HG03342 (cell line): ENCODE measurements around the gene THADA.
"Not testable (repeated sequence)": the region's sequence is repeated elsewhere in the genome, so short reads cannot be mapped to it uniquely, and the experiment has no call there.

ENCODE experiments used
- ATAC-seq: cut with Tn5 transposase; IDR thresholded peaks from one replicate; pipeline ENCODE4 v1.9.1; 2021; ENCODE audit warnings: mild to moderate bottlenecking, moderate library complexity; ENCODE audit not compliant: unreplicated experiment

The THADA gene

DNA sequence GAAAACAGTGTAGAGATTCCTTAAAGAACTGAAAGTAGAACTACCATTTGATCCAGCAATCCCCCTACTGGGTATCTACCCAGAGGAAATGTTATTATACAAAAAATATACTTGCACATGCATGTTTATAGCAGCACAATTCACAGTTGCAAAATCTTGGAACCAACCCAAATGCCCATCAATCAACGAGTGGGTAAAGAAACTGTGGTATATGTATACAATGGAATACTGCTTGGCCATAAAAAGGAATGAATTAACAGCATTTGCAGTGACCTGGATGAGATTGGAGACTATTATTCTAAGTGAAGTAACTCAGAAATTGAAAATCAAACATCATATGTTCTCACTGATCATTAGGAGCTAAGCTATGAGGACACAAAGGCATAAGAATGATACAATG, 4.8 kb upstream of the THADA start:
- not testable (repeated sequence) for ATAC-seq

DNA sequence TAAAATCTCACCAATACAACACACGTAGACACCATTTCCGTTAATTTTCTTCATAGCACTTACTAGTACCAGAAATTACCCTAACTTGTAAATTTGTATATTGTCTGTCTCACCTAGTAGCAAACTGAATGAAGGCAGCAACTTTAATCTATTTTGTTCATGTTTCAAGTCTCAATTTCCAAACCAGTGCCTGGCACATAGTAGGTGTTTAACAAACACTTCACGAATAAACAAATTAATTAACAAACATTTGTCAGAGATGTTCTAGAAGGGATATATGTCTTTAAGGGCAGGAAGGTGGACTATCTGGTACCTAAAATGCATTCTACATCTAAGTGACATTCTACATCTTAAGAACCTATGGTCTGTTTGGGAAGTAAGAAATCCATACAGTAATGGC, 963 bp downstream of the THADA start:
- no peak for ATAC-seq

DNA sequence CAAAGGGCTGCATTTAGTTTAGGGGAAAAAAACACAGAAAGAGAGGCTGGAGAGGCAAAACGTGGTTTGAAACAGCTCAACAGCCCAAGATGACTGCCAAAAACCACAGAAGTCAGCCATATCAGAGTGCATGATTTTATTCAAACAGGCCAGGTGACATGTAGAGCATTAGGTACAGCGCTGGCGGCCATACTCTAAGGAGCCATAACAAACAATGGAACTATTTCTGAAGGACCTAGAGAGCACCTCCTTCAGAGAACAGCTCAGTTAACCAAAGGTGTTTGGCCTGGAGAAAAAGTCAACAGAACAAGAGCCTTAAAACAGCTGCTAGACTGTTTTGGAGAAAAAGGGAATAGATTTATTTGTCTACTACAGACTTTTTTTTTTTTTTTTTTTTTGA, 2.6 kb downstream of the THADA start:
- no peak for ATAC-seq

DNA sequence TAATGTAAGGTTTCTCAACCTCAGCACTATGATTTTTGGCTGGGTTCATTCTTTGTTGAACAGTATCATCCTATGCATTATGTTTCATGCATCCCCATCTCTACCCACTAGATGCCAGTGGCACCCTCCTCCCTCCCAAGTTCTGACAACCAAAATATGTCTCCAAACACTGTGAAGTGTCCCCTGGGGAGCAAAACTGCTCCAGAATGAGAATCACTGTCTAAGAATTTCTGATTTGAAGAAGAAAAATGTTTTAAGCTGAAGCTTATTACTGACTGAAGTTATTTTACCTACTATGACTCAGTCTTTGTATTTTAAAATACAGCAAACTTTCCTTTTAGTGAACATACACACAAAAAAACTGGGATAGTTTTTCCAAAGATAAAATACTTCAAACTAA, 3.4 kb downstream of the THADA start:
- ATAC-seq: no peak

DNA sequence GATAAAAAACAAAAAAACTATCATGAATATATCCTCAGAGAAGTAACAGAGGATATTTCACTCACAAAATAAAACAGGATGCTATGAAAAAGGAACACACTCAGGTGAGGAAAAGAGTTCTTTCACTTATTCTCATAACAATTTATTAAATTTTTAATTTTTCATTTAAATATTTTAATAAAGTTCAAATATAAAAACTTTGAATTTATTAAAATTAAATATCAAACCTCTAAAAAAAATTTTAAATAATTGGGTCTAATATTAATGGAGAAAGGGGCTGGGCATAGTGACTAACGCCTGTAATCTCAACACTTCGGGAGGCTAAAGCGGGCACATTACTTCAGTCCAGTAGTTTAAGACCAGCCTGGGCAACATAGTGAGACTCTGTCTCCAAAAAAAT, 10.1 kb downstream of the THADA start:
- ATAC-seq: no peak

DNA sequence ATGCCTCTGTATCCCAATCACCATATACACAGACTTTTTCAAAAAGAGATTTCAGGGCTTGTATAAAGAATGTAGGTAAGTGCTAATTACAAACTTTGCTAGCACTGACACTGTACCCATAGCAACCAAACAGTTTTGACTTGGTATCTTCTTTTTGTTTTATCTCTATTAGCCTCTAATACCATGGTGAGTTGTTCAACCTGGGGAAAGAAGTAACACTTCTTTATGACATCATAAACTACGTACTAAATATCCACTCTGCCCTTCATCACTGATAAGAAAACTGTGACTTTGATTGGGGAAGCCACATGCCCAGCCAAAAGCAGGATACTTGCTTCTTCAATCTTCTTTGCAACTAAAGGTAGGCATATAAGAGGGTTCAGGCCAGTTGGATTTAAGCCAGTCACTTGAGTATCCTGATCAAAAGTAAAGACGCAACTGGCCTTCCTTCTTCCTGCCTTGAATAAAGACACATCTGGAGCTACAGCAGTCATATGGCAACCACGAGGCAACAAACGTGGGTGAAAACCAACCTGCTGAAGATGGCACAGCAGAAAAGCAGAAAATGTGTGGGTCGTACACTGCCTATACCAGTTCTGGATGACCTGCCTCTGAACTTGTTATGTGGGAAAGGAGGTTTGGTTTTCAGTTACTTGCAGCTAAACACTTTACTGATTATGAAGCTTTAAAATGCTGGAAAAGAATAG, 16.4 kb downstream of the THADA start:
- no peak for ATAC-seq

DNA sequence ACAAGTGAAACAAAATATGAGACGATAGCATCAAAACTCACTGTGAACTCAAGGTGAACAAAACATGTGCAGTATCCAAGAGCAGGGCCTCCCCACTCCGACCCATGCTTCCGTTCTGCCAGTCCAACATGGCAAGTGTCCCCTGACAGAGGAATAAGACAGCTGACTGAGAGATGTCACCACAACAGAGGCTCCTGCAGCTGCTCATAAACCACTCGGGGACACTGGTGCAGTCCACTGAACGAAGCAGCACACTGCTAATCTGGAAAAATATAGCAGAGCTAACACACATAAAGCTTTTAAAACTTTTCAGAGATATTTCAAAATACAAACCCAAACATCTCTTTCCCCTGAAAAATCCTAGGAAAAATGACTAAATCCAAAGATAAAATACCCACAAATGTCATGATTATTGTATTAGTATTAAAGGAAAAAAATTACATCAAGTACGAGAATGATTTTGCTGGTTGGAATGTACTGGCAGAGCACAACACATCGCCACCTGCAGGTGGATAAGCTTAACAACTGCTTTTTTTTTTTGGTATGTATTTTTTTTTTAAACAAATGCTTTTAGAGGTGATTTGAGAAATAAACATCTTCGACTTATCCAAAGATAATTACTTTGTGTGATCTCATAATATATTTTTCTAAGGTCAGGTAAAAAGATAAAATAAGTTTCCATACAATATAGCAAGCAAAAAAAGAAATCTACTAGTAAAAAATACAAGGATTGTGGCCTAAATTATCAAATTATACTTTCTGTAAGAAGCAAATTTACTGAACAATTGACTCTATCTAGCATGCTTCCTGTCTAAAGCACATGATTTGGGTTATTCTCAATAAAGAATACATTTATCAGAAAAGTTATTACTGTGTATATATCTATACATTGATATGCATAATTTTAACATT, 18.6 kb downstream of the THADA start:
- ATAC-seq: no peak

DNA sequence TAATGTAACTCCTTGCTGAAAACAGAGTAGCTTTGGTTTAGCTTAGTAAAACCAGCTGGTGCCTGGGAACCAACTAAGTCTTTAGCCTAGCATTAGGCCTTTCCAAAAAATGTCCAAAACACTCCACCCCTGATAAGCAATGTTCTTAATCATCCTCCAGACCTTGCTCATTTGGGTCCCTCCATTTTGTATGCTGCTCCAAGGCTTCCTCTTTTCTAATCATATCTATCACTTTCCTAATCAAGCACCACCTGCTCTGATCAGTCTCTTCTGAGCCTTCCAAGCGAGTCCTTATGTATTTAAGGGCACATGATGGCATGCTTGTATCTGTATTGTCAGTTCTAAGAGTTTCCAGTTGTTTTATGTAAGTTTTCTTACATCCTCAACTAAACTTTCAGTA, 23.6 kb downstream of the THADA start:
- ATAC-seq: no peak

DNA sequence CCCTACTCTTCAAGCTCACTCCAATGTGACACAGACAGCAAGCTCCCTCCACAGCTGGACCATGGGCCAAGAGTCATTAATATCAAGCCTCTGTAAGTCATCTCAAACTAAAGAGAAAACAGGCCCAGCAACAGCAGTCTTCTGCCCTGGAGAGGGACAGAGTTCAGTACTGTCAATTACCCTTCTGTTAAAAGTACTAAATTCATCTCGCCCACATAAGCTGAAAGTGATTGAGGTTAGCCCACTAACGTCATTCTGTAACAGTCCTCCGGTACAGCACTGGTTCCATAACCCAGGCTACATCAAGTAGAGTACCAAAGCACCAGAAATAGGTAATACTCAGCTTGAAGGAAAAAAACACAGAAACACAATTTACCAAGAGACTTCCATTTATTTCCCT, 25.9 kb downstream of the THADA start:
- peak; percentile 51 for ATAC-seq

DNA sequence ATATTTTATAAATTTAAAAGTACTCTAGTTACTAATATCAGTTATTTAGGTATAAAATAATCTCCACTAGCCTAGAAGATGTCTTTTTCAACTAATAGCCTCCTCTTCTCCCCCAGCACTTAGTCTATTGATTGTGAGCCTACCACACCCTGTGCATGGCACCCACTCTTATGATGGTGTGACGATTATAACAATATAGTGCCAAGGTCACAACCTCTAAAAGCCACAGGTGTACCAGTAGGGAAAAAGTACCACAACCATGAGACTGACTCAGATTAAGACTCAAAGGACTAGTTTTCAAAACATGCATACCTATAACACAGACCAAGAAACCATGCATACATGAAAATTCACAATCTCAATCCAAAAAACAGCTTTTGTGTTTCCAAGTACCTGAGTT, 27.6 kb downstream of the THADA start:
- no peak for ATAC-seq

DNA sequence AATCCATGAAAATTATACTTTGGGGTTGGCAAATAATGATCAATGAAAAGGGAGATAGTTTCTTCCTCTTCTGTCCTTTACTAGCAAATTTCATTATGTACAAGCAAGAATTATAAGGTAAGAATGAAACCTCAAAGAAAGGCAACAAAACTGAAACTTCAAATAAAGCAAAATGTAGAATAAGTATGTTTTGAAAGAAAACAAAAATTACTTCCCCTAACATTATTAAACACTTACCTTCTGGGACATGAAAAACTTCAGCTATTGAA, 29.4 kb downstream of the THADA start:
- no peak for ATAC-seq

DNA sequence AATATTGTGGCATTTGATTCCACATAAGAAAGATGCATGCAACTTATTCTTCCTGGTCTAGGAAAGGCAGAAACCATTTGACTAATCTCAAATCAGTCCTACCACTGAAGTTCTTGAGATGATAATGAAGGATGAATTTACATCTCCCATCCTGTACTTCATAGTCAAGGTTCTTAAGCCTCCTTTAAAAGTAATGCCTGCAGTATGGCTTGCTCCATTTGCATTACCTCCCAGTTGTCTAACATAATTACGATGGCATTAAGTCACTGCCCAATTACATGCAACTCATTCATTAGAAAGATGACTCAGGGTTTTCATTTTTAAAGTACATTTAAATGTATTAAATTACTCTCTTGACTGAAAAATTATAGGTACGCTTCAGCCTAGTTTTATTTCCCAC, 32.2 kb downstream of the THADA start:
- ATAC-seq: no peak

DNA sequence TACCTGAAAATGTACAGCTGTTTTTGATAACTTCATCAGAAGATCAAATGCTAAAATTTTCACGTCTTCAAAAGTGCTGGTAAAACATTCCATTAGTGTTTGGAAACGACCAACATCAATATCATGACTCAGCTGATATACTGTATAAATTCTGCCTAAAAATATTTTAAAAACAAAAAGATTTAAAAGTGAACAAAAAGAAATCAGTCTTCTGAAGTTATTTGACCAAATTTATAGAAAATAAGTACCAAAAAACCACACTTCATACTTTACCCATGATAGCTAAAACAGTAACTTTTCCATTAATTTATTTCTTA, 35.6 kb downstream of the THADA start:
- no peak for ATAC-seq

DNA sequence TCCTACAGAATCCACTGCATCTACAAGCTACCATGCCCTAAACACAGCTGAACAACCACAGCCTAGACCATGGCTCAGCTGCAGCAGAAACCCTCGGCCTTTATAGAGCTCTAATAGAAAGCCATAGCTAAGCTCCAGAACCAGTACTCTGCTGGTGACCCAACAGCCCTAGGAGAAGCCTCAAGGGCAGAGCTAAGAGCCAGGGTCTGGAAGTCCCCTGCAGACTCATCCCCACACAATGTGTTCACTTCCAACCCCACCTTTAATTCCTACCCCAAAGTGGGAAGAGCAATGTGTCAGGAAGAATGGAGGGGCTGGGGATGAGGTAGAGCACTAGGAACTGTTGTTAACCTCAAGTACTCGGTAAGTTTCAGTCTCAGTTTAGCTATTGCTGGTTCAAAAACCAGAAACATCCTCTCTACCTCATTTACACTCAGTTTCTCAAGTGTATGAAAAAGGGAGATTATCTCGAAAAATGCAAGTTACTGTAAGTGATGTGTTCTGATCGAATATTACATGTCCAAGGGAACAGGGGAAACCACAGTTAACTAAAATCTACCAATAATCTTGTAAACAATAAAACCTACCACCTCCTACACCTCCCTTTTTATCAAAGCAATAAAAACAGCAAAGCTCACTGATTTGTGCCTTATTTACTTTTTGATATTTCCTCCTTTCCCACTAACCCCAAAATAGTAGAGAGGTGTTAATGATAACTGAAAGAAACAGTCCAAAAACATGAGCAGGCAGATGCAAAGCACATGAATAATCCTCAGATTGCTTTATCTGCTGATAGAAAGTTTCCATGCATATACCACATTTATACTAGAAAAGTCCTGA, 36.2 kb downstream of the THADA start:
- peak; percentile 63 for ATAC-seq

DNA sequence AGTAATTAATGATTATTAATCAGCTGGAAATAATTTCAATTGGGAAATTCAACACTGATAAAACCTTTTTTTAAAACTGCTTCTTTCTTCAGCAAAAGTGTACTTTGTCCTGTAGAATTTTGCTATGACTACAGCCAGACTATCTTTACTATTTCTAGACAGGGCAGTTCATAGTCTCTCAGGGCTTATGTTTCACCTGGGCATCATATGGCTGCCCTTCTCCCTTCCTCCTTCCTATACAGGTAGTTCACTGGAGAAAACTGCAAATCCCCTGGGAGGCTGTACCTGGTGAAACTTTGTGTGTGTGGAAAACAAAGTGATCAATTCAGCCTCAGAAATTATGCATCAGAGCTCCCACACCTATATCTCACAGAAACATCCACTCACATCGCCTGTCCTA, 38.6 kb downstream of the THADA start:
- no peak for ATAC-seq

DNA sequence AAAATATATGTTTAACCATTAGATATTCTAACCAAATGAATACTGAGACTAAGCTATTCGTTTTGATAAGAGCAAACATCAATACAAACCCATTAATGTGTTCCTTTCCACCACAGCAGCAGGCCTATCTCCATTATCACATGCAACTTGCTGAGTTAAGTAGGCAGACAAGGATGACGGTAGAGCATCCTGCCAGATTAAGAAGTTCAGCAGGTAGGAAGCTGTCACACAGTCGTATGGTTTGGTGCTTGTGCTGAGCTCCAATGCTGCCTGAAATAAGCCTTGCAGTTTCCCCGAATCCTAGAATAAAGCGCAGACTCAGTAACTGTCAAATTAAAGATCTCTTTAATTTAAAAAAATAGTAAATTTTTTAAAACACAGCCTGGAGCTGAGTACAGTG, 39.6 kb downstream of the THADA start:
- no peak for ATAC-seq

DNA sequence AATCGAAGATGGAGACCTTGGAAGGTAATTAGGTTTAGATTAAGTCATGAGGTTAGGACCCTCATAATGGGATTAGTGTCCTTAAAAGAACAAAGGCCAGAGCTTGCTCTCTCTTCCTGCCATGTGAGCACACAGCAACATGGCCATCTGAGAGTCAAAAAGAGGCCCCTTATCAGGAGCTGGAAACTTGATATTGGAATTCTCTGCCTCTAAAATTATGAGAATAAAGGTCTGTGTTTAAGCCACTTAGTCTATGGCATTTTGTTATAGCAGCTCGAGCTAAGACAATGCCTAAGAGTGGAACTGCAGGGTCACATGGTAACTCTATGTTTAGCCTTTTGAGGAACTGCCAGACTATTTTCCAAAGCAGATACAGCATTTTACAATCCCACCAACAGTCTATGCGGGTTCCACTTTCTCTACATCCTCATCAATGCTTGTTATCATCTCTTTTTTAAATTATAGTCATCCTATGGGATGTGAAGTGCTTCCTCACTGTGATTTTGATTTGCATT, 42.4 kb downstream of the THADA start:
- ATAC-seq: no peak

DNA sequence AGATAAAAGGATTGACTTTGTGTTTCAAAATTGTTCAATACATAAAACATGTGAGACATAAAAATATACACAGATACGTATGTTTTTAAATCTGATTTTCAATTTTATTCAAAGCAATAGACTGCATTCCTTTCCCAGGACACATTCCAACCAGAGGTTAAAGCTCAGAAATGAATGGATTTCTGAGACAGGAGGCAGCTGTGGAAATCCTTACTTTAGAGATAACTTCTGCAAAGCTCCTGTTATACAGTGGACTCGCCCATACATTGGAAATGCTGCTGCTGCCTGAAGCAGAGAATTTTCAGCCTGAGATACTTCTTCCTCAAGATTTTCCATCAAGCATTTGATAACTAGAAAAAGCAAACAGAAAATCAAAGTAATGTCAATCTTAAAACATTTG, 43.8 kb downstream of the THADA start:
- ATAC-seq: no peak

DNA sequence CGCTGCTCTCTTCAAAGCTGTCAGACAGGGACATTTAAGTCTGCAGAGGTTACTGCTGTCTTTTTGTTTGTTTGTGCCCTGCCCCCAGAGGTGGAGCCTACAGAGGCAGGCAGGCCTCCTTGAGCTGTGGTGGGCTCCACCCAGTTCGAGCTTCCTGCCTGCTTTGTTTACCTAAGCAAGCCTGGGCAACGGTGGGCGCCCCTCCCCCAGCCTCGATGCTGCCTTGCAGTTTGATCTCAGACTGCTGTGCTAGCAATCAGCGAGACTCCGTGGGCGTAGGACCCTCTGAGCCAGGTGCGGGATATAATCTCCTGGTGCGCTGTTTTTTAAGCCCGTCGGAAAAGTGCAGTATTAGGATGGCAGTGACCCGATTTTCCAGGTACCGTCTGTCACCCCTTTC, 47.5 kb downstream of the THADA start:
- ATAC-seq: not testable (repeated sequence)

DNA sequence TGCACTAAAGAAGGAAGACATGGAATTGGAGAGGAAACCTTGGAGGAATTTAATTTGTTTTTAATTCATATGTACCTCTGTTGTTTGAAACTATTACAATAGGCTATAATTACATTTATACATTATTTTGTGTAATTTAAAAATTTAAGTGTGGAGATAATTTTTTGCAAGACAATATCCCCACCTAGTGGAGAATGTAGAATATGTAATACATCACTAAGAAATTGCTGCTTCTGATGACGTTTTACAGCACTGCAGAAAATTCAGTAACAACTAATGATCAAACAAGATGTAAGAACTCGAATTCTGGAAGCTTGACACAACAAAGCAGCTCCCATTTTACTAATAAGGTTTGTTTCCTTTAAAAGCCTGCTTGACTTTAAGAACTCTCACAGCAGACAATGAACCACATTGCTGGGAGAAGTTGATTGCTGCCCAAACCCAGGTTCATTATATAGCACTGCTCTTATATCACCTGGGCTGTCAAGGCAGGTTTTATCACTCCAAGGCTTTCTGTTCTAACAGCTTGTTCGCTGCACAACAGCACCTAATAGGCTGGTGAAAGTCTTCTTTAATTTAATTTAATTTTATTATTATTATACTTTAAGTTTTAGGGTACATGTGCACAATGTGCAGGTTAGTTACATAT, 53.4 kb downstream of the THADA start:
- no peak for ATAC-seq

DNA sequence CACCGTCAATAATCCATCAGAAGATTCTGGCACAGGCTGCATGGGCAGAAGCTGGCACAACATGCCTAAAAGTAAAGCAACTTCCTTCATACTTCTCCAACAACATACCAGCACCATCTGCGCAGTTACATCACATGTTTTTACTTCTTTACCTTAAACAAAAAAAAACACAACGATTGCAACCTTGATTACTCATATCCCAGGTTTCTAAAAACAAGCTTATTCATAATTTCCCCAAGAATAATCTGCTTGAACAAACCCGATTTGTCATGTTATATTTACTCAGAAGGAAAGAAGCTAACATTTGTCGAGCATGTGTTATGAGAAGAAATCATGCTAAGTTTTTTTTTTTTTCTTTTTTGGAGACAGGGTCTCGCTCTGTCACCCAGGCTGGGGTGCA, 54.7 kb downstream of the THADA start:
- ATAC-seq: no peak
